ENCODE measurements around the gene UNC5C. TPM values are rescaled to one million over a fixed set of nuclear protein-coding genes. Genes with fewer than 3 reads are reported as not detected.

The UNC5C gene
- total and polyA plus RNA-seq, 2 of the 8 experiments (the other 6 are each of a cell fraction or from before 2014, with no cell fraction given): 0.30 to 1.3 TPM

GRCh38 chr4:95446173-95446572 is 102.6 kb downstream of the UNC5C start:
- Histone ChIP-seq H3K18ac (ENCODE audit: extremely low read depth, low read length) (no peak overlapping the region), H3K4me3 (ENCODE audit: extremely low read depth in 1 of 4, insufficient read depth in 2 of 4, low read depth in 3 of 4, low read length in 4 of 4) (no peak overlapping the region), H3K23ac (ENCODE audit: insufficient read length) (no peak overlapping the region), H3K36me3 (ENCODE audit: control insufficient read depth in 2 of 4, insufficient read depth in 4 of 4, low read length in 3 of 4) (no peaks in the 10 kb centered on the region), H3K14ac (ENCODE audit: insufficient read length) (no peak overlapping the region), H2BK5ac (ENCODE audit: low read depth, low read length) (no peak overlapping the region), H3K27me3 (replicated peaks in 1 of 4; ENCODE audit: control insufficient read depth in 3 of 4, extremely low read depth in 1 of 4, insufficient read depth in 3 of 4, low read length in 3 of 4) (no peaks in the 10 kb centered on the region), H2BK20ac (ENCODE audit: low read length) (no peak overlapping the region), H2BK12ac (ENCODE audit: low read depth, low read length) (no peak overlapping the region), H4K8ac (ENCODE audit: extremely low read depth, insufficient read depth, low read length) (no peak overlapping the region), H4K5ac (ENCODE audit: insufficient read length, low read depth, low read length) (no peak overlapping the region), H3K4me2 (ENCODE audit: insufficient read depth in 1 of 2, low read depth in 2 of 2, low read length in 2 of 2) (no peak overlapping the region), H3K4me1 (replicated peaks in 1 of 4; ENCODE audit: control insufficient read depth in 3 of 4, insufficient read depth in 4 of 4, low read length in 3 of 4) (no peaks in the 10 kb centered on the region), H4K91ac (replicated peaks; ENCODE audit: insufficient read length, low read length) (no peak overlapping the region), H3K4ac (replicated peaks; ENCODE audit: insufficient read length, low read depth, low read length) (no peak overlapping the region), H2BK15ac (ENCODE audit: low read length) (no peak overlapping the region), H2BK120ac (replicated peaks; ENCODE audit: low read depth, low read length) (no peak overlapping the region), H3K9me3 (ENCODE audit: insufficient read depth in 2 of 2, low read depth in 1 of 2, low read length in 1 of 2) (no peaks in the 10 kb centered on the region), H3K79me2 (ENCODE audit: control insufficient read depth in 1 of 2, insufficient read depth in 2 of 2, low read length in 2 of 2) (no peaks in the 10 kb centered on the region), H3K79me1 (ENCODE audit: low read depth, low read length) (no peaks in the 10 kb centered on the region), H3K9ac (replicated peaks in 1 of 4; ENCODE audit: extremely low read depth in 1 of 4, low read depth in 3 of 4, low read length in 3 of 4) (no peak overlapping the region), H4K20me1 (replicated peaks in 1 of 2; ENCODE audit: control insufficient read depth in 1 of 2, insufficient read depth in 2 of 2, low read length in 2 of 2) (no peaks in the 10 kb centered on the region), H3K23me2 (ENCODE audit: low read depth, low read length) (0 out of 2 replicates have a peak, but pooled peaks cover 2% of the 10 kb centered on the region), H2AK5ac (ENCODE audit: low read depth, low read length) (no peak overlapping the region), H2AFZ (ENCODE audit: low read length) (no peak overlapping the region), H3K56ac (replicated peaks; ENCODE audit: insufficient read length, low read depth, low read length) (no peak overlapping the region), H3K27ac (ENCODE audit: low read depth, low read length) (no peak overlapping the region)
- no peak for DNase-seq (ENCODE audit: low read depth in 1 of 2, low spot score in 2 of 2)
- no peak for FAIRE-seq
- ChIA-PET POLR2A (ENCODE audit: partially characterized antibody) (no interaction called here), CTCF (ENCODE audit: partially characterized antibody) (interaction anchor here (0.7 to 1.2 kb wide), 3 partner anchors 10 to 733 kb away, joined by 3 read pairs; no protein-coding TSS in a partner anchor)
- WGBS, 2 experiments (ENCODE audit: extremely low coverage in 1 of 2, insufficient coverage in 1 of 2, insufficient read length in 1 of 2, insufficient replicate concordance in 2 of 2, low coverage in 1 of 2, low lambda C conversion rate in 2 of 2, missing lambda C conversion rate in 1 of 2): 83% methylated on average over 4 of the region's 4 CpGs; no CpG with 5 or more reads in 1 of the 2 experiments
- TF ChIP-seq CHD1 (IDR thresholded peaks at IDR 0.05; ENCODE audit: low read depth, low read length) (no peak), RAD21 (IDR thresholded peaks at IDR 0.05 in 1 of 2, conservative IDR thresholded peaks at IDR 0.05 in 1 of 2; ENCODE audit: low read depth in 2 of 2, low read length in 2 of 2) (no peak), TEAD4 (IDR thresholded peaks at IDR 0.05; ENCODE audit: low read depth, low read length) (no peak)
